SIG-M5 (cell line): ENCODE data around the gene ATP1B3.
"Not testable (repeated sequence)": the region's sequence is repeated elsewhere in the genome, so short reads cannot be mapped to it uniquely, and the experiment has no call there.

Experiments used
- DNase-seq: peaks from one replicate; lab custom pipeline; 2025; lab: John Stamatoyannopoulos, UW

Gene ATP1B3

GRCh38 chr3:141860766-141861513, 15.5 kb upstream of the ATP1B3 start:
- DNase-seq: no peak

DNA sequence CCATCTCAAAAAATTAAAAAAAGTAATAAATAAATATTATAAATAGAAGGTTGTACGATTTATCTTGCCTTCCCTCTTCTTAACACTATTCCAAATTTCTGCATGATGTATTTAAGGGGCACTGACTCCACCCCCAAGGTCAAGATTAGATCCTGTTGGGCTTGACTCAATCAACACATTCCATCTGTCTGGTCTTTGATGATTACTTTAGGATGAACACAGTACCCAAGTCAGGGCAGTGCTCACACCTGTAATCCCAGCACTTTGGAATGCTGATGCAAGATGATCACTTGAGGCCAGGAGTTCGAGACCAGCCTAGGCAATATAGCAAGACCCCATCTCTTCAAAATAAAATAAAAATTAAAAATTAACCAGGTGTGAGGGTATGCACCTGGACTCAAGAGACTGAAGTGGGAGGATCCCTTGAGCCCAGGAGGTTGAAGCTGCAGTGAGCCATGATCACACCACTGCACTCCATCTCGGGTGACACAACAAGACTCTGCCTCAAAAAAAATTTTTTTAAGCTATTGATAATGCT, 14.1 kb upstream of the ATP1B3 start:
- DNase-seq: no peak

DNA sequence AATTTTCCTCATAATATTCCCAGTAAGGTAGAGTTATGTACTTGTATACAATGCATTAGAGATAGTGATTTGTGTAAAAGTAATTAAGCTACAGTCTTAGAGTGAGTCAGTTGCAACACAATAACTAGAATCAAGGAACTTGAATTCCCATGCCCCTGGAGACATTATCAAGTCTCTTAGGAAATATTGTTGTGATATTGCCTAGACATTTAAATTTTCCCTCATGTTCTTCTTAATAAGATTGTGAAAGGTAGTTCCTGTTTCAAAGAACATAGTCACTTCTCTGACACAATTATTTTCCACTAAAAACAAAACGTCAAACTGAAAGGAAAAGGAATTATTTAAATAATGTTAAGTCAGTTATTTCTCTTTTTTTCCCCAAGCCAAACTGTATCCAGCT, 13.0 kb upstream of the ATP1B3 start:
- peak; percentile 43 for DNase-seq

- no peak for DNase-seq
Measured at GRCh38 chr3:141864281-141864970, 12.0 kb upstream of the ATP1B3 start.

DNA sequence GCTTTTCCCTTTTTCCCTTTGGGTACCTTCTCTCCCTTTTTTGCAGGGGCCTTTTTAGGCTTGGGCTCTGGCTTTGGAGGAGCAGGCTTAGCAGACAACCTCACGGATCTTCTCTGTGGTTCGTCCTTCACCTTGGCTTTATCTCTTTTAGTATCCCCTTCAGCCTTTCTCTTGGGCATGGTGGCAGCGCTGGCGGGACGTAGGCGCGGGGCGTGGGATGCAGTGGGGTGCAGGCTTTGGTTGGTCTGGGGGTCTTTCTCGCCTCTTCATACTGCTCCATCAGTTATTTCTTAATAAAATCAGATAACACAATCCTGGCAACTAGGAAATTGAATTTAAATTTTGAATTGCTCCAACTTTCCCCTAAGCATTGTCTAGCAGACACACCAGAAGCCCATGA, 11.3 kb upstream of the ATP1B3 start:
- DNase-seq: no peak

GRCh38 chr3:141870091-141870687, 6.3 kb upstream of the ATP1B3 start:
- no peak for DNase-seq

- DNase-seq: peak; percentile 23
Measured at GRCh38 chr3:141875374-141875892, 1.0 kb upstream of the ATP1B3 start.

- peak; percentile 63 for DNase-seq
Measured at GRCh38 chr3:141875893-141876380, 506 bp upstream of the ATP1B3 start.

DNA sequence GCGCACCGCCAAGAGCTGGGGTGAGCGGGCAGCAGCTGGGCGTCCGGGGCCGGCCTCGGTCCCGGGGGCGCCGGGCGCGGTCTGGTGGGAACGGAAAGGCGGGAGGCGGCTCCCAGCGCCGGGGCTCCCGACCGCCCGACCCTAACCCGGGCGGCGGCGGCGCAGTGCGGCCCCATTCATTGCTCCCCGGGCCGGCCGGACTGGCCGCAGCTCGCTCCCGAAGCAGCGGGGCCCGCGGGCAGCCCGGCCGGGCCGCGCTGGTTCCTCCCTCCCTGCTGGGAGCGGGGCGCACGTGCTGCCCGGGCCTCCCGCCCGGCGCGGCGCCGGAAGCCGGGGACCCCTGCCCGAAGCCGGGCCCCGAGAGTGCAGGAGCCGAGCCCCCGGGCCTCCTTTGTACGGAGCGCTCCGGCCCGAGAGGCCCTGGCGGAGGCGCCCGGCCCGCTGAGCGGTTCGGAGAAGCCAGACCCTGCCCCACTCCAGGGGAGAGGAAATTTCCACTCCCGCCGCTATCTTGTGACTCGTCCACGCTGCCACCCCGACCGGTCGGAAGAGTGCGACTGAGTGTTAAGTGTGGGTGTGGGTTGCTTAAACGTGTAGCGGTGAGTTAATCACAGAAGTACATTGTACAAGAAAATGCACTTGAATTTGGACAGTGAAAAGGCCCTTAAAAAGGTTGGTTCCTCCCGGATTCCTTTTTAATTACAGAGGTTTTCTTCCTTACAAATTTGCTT, 613 bp downstream of the ATP1B3 start:
- no peak for DNase-seq

GRCh38 chr3:141877911-141878310, 1.5 kb downstream of the ATP1B3 start:
- no peak for DNase-seq

GRCh38 chr3:141878326-141878725, 1.9 kb downstream of the ATP1B3 start:
- no peak for DNase-seq

DNA sequence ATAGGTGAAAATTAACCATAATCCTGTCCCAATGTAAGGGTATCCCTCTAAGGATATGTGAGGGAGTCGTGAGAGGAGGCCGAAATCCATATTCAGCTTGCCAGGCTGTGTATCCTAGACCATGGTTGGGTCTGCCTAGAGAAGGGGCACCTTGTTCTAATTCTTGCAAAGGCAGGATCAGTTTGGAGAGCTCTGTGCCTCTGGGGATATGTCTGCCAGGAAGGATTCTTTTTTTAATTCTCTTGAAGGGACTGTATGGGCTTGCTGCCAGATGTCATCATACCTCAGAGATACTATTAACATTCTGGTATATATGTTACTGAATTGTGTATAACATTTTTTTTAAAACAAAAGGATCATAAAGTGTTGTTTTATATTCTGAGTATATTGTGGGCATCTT, 2.4 kb downstream of the ATP1B3 start:
- no peak for DNase-seq

DNA sequence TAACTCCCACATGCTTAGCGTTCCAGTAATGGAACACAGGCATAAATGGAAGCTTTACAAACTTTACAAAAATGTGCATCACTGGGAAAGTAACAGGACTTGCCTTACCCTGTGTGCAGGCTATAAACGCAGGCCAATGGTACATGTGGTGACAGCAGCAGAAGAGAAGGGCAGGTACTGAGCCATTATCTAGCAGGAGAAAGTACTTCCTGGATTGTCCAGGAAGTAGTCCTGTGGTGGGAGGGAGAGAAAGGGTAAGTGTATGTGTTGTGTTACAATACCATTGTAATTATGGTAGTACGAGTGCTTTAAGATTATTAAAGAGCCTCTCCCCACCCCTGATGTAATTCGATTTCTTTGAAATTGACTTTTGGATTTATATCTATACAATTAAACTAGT, 5.3 kb downstream of the ATP1B3 start:
- no peak for DNase-seq

- no peak for DNase-seq
Measured at GRCh38 chr3:141887051-141887450, 10.6 kb downstream of the ATP1B3 start.

- not testable (repeated sequence) for DNase-seq
Measured at GRCh38 chr3:141888548-141888947, 12.1 kb downstream of the ATP1B3 start.

DNA sequence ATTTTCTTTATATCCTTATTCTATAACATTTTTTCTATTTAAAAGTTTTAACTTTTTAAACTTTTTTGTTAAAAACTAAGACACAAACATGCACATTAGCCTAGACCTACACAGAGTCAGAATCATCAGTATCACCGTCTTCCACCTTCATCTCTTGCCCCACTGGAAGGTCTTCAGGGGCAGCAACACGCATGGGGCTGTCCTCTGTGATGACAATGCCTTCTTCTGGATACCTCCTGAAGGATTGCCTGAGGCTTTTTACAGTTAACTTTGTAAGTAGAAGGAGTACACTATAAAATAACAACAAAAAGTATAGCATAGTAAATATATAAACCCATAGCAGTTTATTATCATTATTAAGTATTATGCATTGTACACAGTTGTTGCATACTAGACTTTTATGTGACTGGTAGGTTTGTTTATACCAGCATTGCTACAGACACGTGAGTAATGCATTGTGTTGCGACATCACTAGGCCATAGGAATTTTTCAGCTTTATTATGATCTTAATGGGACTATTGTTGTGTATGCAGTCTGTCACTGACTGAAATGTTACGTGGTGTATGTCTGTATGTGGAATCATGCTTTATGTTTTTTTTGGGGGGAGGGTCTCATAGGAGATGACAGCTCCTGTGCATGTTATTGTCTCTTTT, 18.2 kb downstream of the ATP1B3 start:
- peak; percentile 8 for DNase-seq

DNA sequence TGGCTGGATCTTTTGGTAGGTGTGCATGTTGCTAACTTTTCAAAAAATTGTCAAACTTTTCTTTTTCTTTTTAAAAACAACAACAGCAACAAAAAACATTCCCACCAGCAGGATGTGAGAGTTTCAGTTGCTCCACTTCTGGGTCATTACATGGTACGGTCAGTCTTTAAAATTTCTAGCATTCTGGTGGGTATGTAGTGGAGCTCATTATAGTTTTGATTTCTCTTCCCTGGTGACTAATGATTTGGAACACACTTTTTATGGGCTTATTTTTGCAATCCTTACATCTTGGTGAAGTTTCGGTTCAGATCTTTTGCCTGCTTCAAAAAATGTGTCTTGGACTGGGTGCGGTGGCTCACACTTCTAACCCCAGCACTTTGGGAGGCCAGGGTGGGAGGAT, 19.3 kb downstream of the ATP1B3 start:
- DNase-seq: no peak

- DNase-seq: no peak
Measured at GRCh38 chr3:141898908-141899307, 22.5 kb downstream of the ATP1B3 start.

- DNase-seq: no peak
Measured at GRCh38 chr3:141900343-141900742, 23.9 kb downstream of the ATP1B3 start.

DNA sequence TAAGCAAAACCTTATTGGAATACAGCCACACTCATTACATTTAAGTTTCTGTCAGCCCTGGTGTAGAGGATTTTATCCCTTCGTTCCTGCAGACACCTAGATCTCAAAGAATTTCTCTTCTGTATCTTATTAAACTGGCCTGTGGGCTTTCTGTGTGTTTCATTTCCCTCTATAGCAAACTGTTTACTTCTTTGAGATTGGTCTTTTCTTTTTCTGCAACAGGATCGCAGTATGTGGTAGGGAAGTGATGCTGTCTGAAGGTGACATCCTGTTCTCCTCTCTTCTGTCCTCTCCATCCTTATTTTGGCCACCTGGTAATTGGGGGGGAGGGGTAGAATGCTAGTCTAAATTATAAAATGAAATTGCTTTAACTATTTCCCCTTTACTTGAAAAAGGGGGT, 25.5 kb downstream of the ATP1B3 start:
- DNase-seq: no peak

DNA sequence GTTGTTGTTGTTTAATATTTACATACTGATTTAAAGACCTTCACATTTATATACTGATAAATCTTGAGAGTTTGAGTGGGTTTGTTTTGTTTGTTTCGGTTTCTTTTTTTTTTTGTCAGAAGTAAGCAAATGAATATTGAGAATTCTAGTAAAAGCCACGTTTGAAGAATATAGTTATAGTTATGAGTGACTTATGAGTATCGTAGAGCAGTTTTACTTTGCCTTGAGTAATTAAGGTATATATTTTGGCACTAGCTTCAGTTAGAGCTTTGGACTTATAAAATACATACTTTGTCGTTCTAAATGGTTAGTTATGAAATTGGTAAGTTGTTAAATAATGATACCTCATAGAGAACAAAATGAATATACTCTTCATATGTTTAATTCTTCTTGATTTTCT, 27.8 kb downstream of the ATP1B3 start:
- no peak for DNase-seq
